OCI-M1 (cell line): Measurements from ENCODE around the gene CDKN1A.

Experiments
- DNase-seq: peaks from one replicate; lab custom pipeline; 2025; lab: John Stamatoyannopoulos, UW

The CDKN1A gene

DNA sequence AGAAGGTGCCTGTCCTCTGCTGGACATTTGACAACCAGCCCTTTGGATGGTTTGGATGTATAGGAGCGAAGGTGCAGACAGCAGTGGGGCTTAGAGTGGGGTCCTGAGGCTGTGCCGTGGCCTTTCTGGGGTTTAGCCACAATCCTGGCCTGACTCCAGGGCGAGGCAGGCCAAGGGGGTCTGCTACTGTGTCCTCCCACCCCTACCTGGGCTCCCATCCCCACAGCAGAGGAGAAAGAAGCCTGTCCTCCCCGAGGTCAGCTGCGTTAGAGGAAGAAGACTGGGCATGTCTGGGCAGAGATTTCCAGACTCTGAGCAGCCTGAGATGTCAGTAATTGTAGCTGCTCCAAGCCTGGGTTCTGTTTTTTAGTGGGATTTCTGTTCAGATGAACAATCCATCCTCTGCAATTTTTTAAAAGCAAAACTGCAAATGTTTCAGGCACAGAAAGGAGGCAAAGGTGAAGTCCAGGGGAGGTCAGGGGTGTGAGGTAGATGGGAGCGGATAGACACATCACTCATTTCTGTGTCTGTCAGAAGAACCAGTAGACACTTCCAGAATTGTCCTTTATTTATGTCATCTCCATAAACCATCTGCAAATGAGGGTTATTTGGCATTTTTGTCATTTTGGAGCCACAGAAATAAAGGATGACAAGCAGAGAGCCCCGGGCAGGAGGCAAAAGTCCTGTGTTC lies 1.3 kb upstream of the CDKN1A start:
- no peak for DNase-seq

DNA sequence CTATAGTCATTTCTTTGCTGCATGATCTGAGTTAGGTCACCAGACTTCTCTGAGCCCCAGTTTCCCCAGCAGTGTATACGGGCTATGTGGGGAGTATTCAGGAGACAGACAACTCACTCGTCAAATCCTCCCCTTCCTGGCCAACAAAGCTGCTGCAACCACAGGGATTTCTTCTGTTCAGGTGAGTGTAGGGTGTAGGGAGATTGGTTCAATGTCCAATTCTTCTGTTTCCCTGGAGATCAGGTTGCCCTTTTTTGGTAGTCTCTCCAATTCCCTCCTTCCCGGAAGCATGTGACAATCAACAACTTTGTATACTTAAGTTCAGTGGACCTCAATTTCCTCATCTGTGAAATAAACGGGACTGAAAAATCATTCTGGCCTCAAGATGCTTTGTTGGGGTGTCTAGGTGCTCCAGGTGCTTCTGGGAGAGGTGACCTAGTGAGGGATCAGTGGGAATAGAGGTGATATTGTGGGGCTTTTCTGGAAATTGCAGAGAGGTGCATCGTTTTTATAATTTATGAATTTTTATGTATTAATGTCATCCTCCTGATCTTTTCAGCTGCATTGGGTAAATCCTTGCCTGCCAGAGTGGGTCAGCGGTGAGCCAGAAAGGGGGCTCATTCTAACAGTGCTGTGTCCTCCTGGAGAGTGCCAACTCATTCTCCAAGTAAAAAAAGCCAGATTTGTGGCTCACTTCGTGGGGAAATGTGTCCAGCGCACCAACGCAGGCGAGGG lies 594 bp upstream of the CDKN1A start:
- DNase-seq: no peak

DNA sequence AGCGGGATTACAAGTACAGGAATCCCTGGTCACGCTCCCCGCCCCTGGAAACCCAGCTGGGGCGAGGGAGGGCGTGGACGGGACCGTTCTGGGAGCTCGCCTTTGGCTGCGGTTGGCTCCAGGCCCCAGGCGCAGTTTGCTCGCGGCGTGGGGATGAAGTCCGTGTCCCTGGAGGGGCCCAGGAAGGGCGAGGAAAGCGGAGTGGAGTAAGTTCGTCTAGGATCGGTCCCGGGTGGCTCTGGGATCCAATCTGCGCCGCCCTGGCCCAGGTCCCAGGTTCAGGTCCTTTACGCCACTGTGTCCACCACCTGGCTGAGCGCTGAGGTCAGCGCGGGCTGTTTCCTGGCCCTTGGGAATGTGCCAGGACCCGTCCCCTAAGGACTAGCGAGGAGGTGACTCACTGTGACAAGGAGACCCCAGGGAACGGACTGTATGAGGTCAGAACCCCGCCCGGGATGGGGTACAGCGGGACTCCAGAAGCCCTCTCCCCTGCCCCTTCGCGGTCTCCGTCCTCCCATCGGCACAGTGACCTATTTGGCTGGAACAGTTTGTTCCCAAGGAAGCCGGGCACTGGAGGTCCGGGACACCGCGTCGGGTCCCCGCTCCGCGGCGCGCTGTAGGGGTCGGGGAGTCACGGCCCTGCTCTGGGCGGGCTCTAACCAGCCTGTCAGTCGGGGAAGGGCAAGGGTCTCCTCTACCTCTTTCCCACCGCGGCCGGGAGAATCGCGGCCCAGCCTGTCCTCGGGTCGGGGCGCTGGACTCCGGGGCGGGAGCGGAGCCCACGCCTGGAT lies 724 bp downstream of the CDKN1A start:
- no peak for DNase-seq

DNA sequence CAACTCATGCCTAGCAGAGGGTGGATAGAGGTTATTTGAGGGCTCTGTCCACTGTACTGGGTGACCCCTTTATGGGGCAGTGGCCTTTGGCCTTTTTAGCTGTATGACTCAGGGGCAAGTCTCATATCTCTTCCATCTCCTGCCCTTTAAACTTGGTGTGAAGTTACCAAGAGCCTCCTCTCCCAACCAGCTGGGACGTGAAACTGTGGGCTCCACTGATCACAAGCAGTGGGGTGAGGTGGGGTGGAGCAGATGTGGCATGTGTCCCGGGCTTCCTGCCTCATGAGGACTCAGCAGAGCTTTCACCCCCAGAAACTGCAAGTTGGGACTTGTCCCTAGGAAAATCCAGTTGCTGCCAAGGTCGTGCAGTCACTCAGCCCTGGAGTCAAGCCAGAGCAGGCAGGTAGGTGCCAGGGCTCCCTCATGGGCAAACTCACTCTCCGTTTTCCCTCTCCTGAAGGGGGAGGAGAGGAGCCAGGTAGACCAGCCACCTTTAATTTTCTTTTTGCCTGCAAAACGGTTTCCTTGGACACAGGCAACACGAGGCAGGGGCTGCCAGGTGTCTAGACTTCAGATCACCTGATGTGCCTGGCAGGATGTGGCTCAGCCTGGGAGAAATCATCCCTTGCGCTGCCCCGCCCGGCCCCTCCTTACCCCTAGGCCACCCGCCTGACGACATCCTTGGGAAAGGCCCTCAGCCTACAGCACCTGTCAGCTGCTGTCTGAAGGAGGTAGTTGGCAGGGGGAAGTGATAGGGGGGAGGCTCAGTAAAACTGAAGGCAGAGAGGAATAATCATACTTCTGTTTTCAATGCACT lies 4.0 kb downstream of the CDKN1A start:
- DNase-seq: no peak

DNA sequence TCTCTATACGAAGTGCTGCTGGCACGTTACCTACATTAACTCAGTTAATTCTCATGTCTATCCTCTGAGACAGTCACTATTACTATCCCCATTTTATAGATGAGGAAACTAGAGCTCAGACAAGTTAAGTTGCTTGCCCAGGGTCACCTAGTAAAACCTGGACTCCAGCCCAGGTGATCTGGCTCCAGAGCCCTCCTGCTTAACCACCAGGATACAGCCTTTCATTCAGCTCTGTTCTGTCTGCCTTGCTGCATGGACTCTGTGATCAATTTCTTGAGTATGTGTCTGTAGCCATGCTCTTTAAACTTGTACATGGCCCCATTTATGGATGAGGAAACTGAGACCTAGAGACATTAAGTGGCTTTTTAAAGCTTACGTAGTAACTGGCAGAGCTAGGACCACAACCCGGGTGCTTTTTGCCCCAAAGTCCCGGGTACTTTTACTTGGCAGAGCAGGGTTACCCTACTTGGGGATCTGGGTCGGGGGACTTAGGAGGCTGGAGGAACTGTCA lies 4.7 kb downstream of the CDKN1A start:
- DNase-seq: no peak

DNA sequence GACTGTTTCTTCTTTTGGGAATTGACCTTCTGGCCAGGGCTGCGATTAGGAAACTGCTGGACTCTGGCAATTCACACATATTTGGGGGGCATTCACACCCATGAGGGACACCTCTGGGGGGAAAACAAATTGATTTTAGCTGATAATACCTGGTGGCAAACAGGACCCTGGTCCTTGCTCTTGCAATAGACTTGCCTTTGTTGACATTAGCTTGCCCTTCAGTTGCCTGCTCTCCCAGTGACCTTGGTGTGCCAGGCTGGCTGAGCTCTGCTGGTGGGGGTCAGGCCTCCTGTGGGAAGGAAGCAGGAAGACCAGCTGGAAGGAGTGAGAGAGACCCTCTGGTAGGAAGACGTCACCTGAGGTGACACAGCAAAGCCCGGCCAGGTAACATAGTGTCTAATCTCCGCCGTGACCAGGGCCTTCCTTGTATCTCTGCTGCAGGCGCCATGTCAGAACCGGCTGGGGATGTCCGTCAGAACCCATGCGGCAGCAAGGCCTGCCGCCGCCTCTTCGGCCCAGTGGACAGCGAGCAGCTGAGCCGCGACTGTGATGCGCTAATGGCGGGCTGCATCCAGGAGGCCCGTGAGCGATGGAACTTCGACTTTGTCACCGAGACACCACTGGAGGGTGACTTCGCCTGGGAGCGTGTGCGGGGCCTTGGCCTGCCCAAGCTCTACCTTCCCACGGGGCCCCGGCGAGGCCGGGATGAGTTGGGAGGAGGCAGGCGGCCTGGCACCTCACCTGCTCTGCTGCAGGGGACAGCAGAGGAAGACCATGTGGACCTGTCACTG lies 5.3 kb downstream of the CDKN1A start:
- no peak for DNase-seq

DNA sequence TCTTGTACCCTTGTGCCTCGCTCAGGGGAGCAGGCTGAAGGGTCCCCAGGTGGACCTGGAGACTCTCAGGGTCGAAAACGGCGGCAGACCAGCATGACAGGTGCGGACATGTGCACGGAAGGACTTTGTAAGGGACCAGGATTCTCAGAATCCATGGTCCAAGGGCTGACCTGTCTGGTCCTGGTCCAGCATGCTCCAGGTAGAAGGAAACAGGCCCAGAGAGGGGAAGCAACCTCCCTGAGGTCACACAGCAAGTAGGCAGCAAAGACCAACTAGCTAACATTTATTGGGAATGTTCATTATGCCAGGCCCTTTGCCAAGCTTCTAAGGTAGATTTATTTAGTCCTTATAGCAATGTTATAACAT lies 5.9 kb downstream of the CDKN1A start:
- DNase-seq: no peak

DNA sequence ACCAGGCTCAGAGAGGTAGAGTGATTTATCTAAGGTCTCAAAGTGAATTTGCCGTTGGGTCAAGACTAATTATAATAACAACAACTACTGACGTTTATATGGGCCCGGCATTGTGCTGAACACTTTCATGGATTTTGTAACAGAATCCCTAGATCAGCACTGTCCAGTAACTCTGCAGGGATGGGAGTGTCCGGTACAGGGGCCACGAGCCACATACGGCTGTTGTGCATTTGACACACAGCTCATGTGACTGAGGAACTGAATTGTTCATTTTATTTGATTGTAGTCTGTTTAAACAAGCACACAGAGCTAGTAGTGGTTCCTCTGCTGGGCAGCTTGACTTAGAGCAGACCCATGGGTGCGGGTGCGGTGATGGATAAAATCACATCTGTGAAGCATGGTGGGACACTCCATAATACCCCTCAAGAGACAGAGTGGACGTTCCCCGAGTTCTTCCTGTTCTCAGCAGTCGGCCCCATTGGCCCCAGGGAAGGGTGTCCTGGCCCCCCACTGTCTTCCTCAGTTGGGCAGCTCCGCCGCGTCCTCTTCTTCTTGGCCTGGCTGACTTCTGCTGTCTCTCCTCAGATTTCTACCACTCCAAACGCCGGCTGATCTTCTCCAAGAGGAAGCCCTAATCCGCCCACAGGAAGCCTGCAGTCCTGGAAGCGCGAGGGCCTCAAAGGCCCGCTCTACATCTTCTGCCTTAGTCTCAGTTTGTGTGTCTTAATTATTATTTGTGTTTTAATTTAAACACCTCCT lies 6.8 kb downstream of the CDKN1A start:
- DNase-seq: no peak

DNA sequence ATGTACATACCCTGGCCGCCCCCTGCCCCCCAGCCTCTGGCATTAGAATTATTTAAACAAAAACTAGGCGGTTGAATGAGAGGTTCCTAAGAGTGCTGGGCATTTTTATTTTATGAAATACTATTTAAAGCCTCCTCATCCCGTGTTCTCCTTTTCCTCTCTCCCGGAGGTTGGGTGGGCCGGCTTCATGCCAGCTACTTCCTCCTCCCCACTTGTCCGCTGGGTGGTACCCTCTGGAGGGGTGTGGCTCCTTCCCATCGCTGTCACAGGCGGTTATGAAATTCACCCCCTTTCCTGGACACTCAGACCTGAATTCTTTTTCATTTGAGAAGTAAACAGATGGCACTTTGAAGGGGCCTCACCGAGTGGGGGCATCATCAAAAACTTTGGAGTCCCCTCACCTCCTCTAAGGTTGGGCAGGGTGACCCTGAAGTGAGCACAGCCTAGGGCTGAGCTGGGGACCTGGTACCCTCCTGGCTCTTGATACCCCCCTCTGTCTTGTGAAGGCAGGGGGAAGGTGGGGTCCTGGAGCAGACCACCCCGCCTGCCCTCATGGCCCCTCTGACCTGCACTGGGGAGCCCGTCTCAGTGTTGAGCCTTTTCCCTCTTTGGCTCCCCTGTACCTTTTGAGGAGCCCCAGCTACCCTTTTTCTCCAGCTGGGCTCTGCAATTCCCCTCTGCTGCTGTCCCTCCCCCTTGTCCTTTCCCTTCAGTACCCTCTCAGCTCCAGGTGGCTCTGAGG lies 7.6 kb downstream of the CDKN1A start:
- DNase-seq: no peak

DNA sequence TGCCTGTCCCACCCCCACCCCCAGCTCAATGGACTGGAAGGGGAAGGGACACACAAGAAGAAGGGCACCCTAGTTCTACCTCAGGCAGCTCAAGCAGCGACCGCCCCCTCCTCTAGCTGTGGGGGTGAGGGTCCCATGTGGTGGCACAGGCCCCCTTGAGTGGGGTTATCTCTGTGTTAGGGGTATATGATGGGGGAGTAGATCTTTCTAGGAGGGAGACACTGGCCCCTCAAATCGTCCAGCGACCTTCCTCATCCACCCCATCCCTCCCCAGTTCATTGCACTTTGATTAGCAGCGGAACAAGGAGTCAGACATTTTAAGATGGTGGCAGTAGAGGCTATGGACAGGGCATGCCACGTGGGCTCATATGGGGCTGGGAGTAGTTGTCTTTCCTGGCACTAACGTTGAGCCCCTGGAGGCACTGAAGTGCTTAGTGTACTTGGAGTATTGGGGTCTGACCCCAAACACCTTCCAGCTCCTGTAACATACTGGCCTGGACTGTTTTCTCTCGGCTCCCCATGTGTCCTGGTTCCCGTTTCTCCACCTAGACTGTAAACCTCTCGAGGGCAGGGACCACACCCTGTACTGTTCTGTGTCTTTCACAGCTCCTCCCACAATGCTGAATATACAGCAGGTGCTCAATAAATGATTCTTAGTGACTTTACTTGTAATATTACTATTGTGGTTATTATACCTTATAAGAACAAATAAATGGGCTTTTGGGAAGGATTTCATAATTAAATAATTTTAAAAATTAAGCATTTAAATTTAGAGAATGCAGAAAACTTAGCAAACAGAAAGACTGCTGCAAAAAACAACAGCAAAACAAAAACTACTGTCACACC lies 8.4 kb downstream of the CDKN1A start:
- DNase-seq: no peak

DNA sequence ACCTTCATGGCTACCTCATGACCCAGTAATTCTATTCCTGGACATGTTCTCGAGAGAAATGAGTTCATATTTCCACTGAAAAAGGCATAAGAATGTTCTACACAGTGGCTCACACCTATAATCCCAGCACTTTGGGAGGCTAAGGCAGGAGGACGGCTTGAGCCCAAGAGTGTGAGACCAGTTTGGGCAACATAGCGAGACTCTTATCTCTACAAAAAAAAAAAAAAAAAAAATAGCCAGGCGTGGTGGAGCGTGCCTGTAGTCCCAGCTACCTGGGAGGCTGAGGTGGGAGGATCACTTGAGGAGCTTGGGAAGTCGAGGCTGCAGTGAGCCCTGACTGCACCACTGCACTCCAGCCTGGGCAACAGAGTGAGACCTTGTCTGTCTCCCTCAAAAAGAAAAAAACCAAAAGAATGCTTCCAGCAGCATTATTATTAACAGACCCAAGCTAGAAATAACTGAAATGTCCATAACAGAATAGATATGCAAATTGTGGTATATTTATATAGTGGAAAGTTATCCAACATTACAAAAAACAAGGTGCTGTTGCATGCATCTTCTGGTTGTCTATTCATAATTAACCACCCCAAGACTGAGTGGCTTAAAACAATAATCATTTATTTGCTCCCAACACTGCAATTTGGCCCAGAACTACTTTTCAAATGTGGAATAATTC lies 9.7 kb downstream of the CDKN1A start:
- DNase-seq: no peak

DNA sequence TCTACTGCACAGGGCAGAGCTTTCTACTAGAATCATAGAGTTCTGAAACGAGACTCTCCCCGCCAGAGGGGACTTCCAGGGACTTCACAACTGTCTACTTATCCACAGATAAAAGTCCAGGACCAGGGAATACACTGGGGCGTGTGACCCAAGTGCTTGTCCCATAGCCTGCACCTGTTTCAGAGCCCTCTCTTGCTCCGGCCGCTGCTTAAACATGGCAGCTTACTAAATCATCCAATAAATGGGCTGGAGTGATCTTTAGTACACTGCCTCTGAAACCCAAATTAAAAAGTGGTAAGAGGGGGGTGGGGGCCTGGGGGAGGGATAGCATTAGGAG lies 10.2 kb downstream of the CDKN1A start:
- no peak for DNase-seq

DNA sequence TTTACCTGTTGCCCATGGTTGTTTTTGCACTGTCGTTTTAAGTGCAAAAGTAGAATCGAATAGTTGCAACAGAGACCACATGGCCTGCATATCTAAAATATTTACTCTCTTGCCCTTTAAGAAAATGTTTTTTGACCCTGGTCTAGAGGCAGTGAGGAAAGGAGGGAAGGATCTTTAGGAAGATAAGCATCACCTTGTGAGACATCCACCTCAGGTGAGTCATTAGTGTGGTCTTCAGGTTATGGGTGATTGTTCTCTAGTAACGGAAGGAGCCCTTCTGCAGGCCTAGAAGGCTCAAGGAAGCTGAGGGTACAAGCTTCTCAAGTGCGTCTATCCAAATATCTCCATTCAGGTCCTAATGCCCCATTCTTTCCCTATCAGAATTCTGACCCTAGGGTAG lies 12.5 kb downstream of the CDKN1A start:
- DNase-seq: no peak

DNA sequence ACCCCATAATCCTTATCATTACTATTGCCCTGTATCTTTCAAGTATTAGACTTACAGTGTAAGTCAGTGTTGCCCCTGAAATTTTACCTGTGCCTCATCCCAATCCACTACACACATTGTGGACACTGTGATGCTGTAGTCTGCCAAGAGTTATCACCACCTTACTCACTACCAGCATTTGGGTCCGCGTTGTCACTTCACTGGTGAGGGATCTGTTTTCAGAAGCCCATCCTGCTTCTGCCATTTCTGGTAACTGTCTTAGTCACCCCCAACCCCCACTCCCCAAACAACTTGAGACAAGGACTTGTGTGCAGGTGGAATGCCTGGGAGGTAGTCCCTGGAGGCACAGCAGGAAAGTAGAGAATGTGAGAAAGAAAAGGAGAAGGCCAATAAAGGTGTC lies 13.1 kb downstream of the CDKN1A start:
- no peak for DNase-seq

DNA sequence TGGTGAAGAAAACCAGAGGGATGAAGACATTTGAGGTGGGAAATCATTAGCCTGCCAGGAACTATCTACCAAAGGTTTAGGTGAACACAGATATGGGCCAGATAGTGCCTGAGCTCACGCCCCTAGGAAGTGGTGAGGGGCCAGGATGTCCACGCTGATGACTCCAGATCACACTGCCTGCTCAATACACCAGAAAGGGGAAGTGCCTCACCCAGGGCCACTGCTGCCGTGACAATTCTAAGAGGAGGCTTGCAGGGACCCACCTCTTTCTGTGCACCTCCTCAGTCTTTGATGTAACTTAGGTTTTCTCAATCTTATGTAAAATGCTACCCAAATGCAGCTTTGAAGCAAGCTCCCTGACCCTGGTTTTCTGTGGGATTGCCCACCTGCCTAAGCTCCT lies 13.7 kb downstream of the CDKN1A start:
- DNase-seq: peak; percentile 81

DNA sequence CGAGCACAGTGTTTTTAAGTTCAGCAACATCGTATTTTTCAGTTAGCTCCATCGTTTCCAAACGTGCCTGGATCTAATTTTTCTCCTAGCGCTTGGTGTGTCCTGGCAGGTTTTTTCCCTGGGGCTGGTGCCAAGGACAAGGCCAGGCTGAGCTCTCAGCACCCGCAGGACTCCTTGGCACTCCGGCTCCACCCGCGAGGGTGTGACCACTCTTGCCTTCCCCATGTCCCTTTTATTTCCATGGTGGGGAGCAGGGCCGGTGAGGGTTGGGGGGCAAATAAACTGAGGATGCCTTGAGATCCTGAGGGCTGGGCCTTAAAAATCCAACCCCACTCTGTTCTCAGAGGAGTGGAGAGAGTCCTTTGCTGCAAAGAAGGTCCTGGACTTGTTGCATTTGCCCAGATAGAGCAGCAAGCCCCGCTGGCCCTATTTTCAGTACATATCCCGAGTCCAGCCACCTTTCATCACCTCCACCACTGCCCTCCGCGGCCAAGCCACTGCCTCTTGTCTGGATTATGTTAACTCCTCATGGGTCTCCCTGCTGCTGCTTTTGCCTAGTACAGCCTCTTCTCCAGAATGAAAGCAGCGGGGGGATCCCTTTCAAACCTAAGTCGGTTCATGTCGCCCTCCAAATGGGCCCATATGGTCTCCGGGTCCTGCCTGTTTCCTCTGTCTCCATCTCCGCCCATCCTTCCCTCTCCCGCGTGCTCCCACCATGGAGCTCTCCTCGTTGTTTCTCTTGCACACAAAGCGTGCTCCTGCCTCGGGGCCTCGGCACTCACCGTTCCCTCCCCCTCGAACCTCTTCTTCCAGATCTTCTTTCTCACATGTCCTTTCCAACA lies 14.6 kb downstream of the CDKN1A start:
- DNase-seq: no peak

DNA sequence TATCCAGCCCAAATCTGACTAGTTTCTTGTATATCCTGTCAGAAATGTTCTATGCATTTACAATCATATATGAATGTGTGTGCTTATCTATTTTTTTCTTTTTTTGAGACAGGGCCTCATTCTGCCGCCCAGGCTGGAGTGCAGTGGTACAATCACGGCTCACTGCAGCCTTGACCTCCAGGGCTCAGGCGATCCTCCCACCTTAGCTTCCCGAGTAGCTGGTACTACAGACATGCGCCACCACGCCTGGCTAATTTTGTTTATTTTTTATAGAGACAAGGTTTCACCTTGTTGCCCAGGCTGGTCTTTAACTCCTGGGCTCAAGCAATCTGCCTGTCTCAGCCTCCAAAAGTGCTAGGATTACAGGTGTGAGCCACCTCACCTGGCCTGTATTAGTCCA lies 16.1 kb downstream of the CDKN1A start:
- DNase-seq: no peak
